ENCODE data around the gene SALL3.

DNA sequence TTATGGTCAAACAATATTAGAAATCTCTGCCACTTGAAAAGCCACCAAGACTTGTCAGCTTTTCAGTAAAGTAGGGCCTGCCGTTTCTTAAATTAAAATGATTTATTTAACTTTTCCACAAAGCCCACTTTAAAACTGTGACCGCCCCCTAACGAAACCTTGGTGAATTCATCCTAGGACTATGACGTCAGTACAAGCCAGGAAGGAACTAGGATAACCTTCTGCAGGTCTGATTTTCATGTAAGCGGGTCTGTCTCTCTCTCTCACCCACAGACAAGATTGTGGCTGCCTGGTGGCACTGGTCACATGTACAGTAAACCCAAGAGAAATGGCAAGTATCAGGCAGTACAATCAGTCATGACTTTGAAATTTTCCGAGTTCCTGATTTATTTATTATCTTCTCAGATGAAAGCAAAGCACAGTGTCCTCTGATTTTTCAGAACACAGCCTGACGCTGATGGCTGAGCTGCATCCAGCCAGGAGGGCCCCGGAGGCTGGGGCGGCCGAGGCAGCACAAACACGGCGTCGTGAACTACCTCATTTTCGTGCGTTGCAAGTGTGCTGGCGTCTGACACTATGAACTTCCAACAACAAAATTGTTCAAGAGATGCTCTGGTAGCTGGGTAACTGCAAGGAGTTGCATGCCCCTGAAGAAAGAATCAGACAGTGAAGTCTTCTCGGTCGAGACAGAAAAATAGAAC lies 18.9 kb downstream of the SALL3 start:
- TF ChIP-seq, protein P1, sequence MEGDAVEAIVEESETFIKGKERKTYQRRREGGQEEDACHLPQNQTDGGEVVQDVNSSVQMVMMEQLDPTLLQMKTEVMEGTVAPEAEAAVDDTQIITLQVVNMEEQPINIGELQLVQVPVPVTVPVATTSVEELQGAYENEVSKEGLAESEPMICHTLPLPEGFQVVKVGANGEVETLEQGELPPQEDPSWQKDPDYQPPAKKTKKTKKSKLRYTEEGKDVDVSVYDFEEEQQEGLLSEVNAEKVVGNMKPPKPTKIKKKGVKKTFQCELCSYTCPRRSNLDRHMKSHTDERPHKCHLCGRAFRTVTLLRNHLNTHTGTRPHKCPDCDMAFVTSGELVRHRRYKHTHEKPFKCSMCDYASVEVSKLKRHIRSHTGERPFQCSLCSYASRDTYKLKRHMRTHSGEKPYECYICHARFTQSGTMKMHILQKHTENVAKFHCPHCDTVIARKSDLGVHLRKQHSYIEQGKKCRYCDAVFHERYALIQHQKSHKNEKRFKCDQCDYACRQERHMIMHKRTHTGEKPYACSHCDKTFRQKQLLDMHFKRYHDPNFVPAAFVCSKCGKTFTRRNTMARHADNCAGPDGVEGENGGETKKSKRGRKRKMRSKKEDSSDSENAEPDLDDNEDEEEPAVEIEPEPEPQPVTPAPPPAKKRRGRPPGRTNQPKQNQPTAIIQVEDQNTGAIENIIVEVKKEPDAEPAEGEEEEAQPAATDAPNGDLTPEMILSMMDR (IDR thresholded peaks at IDR 0.05): no peak
- no peak for TF ChIP-seq POLR2AphosphoS5 (IDR thresholded peaks at IDR 0.05; ENCODE audit: insufficient read depth in 1 of 2, low read depth in 1 of 2)

All from vagina (tissue), 2 donors.